Motor neuron (in vitro differentiated cells): ENCODE measurements around the gene NUCB1. TPM values are rescaled to one million over a fixed set of nuclear protein-coding genes. Genes with fewer than 3 reads are reported as not detected.
"Not testable (repeated sequence)": the region's sequence is repeated elsewhere in the genome, so short reads cannot be mapped to it uniquely, and the experiment has no call there.

Experiments used
- ATAC-seq, 8 experiments: fragments of 200-7000 bp; cut with Tn5 transposase; replicated peaks in 6 of 8; 2 replicates each; pipeline ENCODE4 v1.8.0; 2021; ENCODE audit warnings: mild to moderate bottlenecking in 8 of 8, moderate library complexity in 8 of 8
- H3K27ac ChIP-seq, 2 donors: fragments of 250-450 bp; sonication (Bioruptor Pico); 2 replicates each; pipeline ENCODE4 v1.9.0; 2021; ENCODE audit warnings: antibody characterized with exemption in 2 of 2, mild to moderate bottlenecking in 2 of 2, moderate library complexity in 1 of 2
- H3K4me1 ChIP-seq, 2 donors: fragments of 250-450 bp; sonication (Bioruptor Pico); replicated peaks in 1 of 2; 2 replicates each; pipeline ENCODE4 v1.6.1; 2021; ENCODE audit warnings: antibody characterized with exemption in 2 of 2, mild to moderate bottlenecking in 2 of 2, moderate library complexity in 1 of 2
- H3K4me3 ChIP-seq, 5 donors: fragments of 250-450 bp; sonication (Bioruptor Pico); 2 replicates each; pipeline ENCODE4 v1.9.0; 2021; ENCODE audit warnings: antibody characterized with exemption in 5 of 5, mild to moderate bottlenecking in 5 of 5, moderate library complexity in 4 of 5
- WGBS, 10 experiments: fragments of 450-650 bp; shearing (Covaris generic); methylation state at CpG; one replicate each; pipeline ENCODE4 v1.0.0; 2022; 5-methylcytosine and 5-hydroxymethylcytosine counted together
- in situ Hi-C, 9 experiments: fragments of 400-800 bp; cut with MboI; loops; one replicate each; pipeline ENCODE4 v1.15.0; 2021; ENCODE audit warnings: low sequenced_read_pairs in 9 of 9, low pct_unique_long_range_greater_than_20kb in 2 of 9; ENCODE audit not compliant: unreplicated experiment in 9 of 9
- total RNA-seq, 8 experiments: library from RNA; unstranded; fragments of 300-600 nt; gene quantifications; 2 replicates each; pipeline versions ENCODE4 v1.2.3 to v1.2.4, GENCODE V29; 2022

The NUCB1 gene
- total RNA-seq, 8 experiments from 2014 or later = 60.2 to 309 (median 107) TPM

- in situ Hi-C loops = no loop called here
- Histone ChIP-seq H3K27ac (no peak overlapping the region), H3K4me1 (no peaks in the 10 kb centered on the region), H3K4me3 (no peak overlapping the region)
- 60 to 89% (median 71%) methylated on average over 1 to 7 of the region's 18 CpGs; no CpG with 5 or more reads in 6 of the 10 experiments for WGBS, 10 experiments
- ATAC-seq = peak in 7 of 8 experiments; percentile 10 to 79 (median 70)
Observed at GRCh38 chr19:48918801-48919247, 18.7 kb downstream of the NUCB1 start.

DNA sequence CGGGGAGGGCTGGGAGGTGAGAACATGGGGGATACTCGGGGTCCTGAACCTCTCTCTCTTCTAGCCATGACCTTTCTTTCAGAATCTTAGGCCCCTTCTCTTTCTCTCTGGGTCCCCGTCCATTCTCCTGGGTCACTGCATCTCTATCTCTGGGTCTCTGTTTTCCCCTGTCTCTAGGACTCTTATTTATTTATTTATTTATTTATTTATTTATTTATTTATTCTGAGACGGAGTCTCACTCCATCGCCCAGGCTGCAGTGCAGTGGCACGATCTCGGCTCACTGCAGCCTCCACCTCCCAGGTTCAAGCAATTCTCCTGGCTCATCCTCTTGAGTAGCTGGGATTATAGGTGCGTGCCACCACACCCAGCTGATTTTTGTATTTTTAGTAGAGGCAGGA lies 19.2 kb downstream of the NUCB1 start:
- in situ Hi-C loops = not testable (repeated sequence)

DNA sequence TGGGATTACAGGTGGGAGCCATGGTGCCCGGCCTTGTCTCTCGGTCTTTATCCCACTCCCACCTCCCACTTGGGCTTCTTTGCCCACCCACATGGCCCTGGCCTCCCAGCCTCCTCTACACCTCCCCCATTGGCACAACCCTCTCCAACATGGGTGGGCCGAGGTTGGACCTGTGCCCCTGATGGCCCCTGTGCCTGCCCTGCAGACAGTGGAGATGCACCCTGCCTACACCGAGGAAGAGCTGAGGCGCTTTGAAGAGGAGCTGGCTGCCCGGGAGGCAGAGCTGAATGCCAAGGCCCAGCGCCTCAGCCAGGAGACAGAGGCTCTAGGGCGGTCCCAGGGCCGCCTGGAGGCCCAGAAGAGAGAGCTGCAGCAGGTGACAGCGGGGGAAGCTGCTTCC lies 20.8 kb downstream of the NUCB1 start:
- H3K27ac ChIP-seq = no peak overlapping the region
- WGBS, 10 experiments = 90 to 100% methylated on average over 2 to 4 of the region's 10 CpGs; no CpG with 5 or more reads in 8 of the 10 experiments
- in situ Hi-C loops = no loop called here
- ATAC-seq = no peak
- no peak overlapping the region for H3K4me3 ChIP-seq
- H3K4me1 ChIP-seq = no peaks in the 10 kb centered on the region

More for the DNA sequence above, 19.2 kb downstream of the NUCB1 start:
- H3K27ac ChIP-seq, ATAC-seq, H3K4me1 ChIP-seq, H3K4me3 ChIP-seq: not testable (repeated sequence)
- 67 to 100% (median 97%) methylated on average over 1 to 7 of the region's 8 CpGs; no CpG with 5 or more reads in 2 of the 10 experiments for WGBS, 10 experiments

DNA sequence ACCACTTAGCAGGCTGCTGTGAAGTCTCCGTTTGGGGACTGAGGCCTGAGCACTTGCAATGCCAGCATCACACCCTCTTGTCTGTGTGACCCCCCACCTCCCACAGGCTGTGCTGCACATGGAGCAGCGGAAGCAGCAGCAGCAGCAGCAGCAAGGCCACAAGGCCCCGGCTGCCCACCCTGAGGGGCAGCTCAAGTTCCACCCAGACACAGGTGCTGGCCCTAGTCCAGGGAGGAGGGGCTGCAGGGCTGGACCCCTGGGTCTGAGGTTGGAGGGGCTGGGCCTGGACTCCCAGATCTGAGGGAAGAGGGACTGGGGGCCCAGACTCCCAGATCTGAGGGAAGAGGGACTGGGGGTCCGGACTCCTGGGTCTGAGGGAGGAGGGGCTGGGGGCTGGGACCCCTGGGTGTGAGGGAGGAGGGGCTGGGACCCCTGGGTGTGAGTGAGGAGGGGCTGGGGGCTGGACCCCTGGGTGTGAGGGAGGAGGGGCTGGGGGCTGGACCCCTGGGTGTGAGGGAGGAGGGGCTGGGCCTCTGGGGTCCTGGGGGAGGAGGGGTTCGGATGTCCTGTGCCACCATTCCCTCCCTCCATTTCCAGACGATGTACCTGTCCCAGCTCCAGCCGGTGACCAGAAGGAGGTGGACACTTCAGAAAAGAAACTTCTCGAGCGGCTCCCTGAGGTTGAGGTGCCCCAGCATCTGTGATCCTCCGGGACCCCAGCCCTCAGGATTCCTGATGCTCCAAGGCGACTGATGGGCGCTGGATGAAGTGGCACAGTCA lies 21.8 kb downstream of the NUCB1 start:
- WGBS, 10 experiments = 71 to 100% (median 83%) methylated on average over 1 of the region's 12 CpGs; no CpG with 5 or more reads in 7 of the 10 experiments
- Histone ChIP-seq H3K27ac (no peak overlapping the region), H3K4me3 (no peak overlapping the region), H3K4me1 (no peaks in the 10 kb centered on the region)
- ATAC-seq = peak in 3 of 8 experiments; percentile 10 to 16 (median 14)
- in situ Hi-C loops = no loop called here

DNA sequence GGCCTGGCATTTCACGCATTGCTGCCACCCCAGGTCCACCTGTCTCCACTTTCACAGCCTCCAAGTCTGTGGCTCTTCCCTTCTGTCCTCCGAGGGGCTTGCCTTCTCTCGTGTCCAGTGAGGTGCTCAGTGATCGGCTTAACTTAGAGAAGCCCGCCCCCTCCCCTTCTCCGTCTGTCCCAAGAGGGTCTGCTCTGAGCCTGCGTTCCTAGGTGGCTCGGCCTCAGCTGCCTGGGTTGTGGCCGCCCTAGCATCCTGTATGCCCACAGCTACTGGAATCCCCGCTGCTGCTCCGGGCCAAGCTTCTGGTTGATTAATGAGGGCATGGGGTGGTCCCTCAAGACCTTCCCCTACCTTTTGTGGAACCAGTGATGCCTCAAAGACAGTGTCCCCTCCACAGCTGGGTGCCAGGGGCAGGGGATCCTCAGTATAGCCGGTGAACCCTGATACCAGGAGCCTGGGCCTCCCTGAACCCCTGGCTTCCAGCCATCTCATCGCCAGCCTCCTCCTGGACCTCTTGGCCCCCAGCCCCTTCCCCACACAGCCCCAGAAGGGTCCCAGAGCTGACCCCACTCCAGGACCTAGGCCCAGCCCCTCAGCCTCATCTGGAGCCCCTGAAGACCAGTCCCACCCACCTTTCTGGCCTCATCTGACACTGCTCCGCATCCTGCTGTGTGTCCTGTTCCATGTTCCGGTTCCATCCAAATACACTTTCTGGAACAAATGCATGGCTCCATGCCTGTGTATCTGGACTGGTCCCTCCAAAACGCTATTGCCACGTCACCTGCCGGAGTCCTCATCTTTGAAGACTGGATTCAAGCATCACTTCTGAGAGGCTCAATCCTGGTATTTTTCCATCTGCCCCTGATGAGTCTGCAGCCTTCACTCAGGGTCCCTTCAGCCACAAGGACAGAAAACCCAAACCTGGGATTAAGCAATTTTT lies 22.7 kb downstream of the NUCB1 start:
- in situ Hi-C loops = no loop called here
- peak in 2 of 8 experiments; percentile 4 to 11 for ATAC-seq
- no peaks in the 10 kb centered on the region for H3K4me1 ChIP-seq
- H3K27ac ChIP-seq = no peak overlapping the region
- WGBS, 10 experiments = 40 to 100% (median 95%) methylated on average over 1 to 4 of the region's 18 CpGs; no CpG with 5 or more reads in 3 of the 10 experiments
- H3K4me3 ChIP-seq = no peak overlapping the region

- Histone ChIP-seq H3K4me1 (no peaks in the 10 kb centered on the region), H3K4me3 (no peak overlapping the region), H3K27ac (no peak overlapping the region)
- in situ Hi-C loops = no loop called here
- ATAC-seq = peak in 7 of 8 experiments; percentile 8 to 82 (median 57)
- WGBS, 10 experiments = 40 to 93% (median 68%) methylated on average over 1 to 8 of the region's 11 CpGs; no CpG with 5 or more reads in 4 of the 10 experiments
Observed at GRCh38 chr19:48925240-48925843, 25.2 kb downstream of the NUCB1 start.

DNA sequence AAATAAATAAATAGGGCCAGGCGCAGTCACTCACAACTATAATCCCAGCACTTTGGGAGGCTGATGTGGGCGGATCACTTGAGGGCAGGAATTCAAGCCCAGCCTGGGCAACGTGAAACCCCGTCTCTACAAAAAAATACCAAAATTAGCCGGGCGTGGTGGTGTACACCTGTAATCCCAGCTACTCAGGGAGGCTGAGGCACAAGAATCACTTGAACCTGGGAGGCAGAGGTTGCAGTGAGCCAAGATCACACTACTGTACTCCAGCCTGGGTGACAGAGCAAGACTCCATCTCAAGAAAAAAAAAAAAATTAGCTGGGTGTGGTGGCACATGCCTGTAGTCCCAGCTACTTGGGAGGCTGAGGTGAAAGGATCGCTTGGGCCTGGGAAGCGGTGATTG lies 25.8 kb downstream of the NUCB1 start:
- H3K4me1 ChIP-seq, in situ Hi-C loops, H3K4me3 ChIP-seq, H3K27ac ChIP-seq: not testable (repeated sequence)
- ATAC-seq = peak in 2 of 8 experiments; percentile 4 to 12
- 81 to 100% (median 100%) methylated on average over 1 to 5 of the region's 8 CpGs; no CpG with 5 or more reads in 2 of the 10 experiments for WGBS, 10 experiments

GRCh38 chr19:48926909-48927308 lies 26.8 kb downstream of the NUCB1 start:
- WGBS, 10 experiments = 0 to 92% (median 61%) methylated on average over 2 to 8 of the region's 10 CpGs
- H3K4me3 ChIP-seq = no peak overlapping the region
- H3K4me1 ChIP-seq = no peaks in the 10 kb centered on the region
- peak; percentile 23 to 77 (median 51) for ATAC-seq
- no peak overlapping the region for H3K27ac ChIP-seq
- in situ Hi-C loops = no loop called here

DNA sequence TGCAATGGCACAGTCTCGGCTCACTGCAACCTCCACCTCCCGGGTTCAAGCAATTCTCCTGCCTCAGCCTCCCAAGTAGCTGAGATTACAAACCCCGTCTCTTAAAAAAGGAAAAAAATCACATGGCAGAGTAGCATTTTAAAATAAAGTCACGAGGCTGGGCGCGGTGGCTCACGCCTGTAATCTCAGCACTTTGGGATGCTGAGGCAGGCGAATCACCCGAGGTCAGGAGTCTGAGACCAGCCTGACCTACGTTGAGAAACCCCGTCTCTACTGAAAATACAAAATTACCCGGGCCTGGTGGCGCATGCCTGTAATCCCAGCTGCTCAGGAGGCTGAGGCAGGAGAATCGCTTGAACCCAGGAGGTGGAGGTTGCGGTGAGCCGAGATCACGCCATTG lies 27.6 kb downstream of the NUCB1 start:
- H3K4me3 ChIP-seq, in situ Hi-C loops, H3K27ac ChIP-seq, H3K4me1 ChIP-seq, ATAC-seq: not testable (repeated sequence)
- 82 to 100% (median 98%) methylated on average over 1 to 10 of the region's 17 CpGs; no CpG with 5 or more reads in 4 of the 10 experiments for WGBS, 10 experiments

- ATAC-seq = peak in 1 of 8 experiments; percentile 14
Observed at GRCh38 chr19:48928164-48929025, 28.3 kb downstream of the NUCB1 start.

DNA sequence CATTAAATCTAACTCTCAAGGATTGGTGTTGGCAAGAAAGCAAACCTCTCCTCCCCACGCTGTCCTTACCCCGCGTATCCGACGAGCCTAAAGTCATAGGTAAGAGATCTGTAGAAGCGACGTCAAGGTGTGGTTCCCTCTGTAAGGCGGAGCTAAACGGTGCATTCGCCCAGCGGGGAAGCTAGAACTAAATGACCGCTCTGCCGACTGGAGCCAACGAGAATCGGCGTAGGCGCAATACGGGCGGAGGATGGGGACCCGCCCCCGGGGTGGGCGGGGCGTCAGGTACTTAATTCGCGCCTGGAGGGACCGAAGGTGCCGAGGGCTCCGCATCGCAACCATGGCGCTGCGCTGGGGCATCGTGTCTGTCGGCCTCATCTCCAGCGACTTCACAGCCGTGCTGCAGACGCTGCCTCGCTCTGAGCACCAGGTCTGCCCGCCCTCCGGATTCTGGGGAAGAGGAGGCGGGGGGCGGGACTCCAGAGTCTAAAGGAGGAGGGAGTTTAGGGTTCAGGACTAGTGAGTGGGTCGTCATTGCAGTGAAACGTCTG lies 33.3 kb downstream of the NUCB1 start, which contains the start of gene DHDH:
Gene DHDH, plus strand, starts transcription at position 318 of the 551 bp plus-strand sequence. Its CDS starts 23 bp downstream, at position 341.
- H3K4me3 ChIP-seq = peak within 1 kb of the TSS; percentile 22 to 34 (median 33)
- peaks cover 0 to 3% of the 10 kb centered on the region in 2 donors for H3K4me1 ChIP-seq
- ATAC-seq = peak; percentile 93 to 97 (median 95)
- 0 to 17% (median 0%) methylated on average over 1 to 9 of the region's 43 CpGs; no CpG with 5 or more reads in 3 of the 10 experiments for WGBS, 10 experiments
- in situ Hi-C loops = no loop called here
- H3K27ac ChIP-seq = no peak within 1 kb of the TSS

More at GRCh38 chr19:48928164-48929025, 28.3 kb downstream of the NUCB1 start:
- in situ Hi-C loops = no loop called here
- peaks cover 0 to 3% of the 10 kb centered on the region in 2 donors for H3K4me1 ChIP-seq
- no peak overlapping the region for H3K27ac ChIP-seq
- 65 to 100% (median 86%) methylated on average over 3 to 9 of the region's 15 CpGs; no CpG with 5 or more reads in 1 of the 10 experiments for WGBS, 10 experiments
- H3K4me3 ChIP-seq = no peak overlapping the region
